ENCODE measurements around the gene TMED8.

DNA sequence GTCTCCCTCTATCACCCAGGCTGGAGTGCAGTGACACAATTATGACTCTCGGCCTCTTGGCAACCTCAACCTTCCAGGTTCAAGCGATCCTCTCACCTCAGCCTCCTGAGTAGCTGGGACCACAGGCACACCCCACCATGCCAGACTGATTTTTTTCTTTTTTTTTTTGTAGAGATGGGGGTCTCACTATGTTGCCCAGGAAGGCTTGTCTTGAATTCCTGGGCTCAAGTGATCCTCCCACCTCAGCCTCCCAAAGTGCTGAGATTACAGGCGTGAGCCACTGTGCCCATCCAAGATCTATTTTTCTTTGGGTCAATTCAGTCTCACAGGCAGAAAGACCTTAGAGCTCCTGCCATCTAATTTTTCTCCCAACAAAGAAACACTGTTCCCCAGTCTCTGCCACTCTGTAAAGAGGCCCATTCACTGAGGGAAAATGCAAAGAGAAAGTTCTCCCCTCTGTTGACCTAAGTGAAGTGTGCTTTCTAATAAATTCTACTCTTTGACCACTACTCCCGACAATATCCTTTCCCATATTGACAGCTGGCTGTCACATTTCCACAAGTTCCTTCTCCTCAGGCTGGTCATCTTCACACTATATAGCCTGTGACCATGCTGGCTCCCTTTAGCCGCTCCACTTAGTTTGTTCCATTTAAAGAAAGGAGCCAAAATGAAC, 23.3 kb downstream of the TMED8 start:
- TF ChIP-seq, protein P1, sequence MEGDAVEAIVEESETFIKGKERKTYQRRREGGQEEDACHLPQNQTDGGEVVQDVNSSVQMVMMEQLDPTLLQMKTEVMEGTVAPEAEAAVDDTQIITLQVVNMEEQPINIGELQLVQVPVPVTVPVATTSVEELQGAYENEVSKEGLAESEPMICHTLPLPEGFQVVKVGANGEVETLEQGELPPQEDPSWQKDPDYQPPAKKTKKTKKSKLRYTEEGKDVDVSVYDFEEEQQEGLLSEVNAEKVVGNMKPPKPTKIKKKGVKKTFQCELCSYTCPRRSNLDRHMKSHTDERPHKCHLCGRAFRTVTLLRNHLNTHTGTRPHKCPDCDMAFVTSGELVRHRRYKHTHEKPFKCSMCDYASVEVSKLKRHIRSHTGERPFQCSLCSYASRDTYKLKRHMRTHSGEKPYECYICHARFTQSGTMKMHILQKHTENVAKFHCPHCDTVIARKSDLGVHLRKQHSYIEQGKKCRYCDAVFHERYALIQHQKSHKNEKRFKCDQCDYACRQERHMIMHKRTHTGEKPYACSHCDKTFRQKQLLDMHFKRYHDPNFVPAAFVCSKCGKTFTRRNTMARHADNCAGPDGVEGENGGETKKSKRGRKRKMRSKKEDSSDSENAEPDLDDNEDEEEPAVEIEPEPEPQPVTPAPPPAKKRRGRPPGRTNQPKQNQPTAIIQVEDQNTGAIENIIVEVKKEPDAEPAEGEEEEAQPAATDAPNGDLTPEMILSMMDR (IDR thresholded peaks at IDR 0.05) = no peak
- no peak for TF ChIP-seq ZFX (IDR thresholded peaks at IDR 0.05; ENCODE audit: borderline replicate concordance)
